ENCODE data around the gene CKAP4. TPM values are rescaled to one million over a fixed set of nuclear protein-coding genes. Genes with fewer than 3 reads are reported as not detected.

Gene CKAP4
- total and polyA plus RNA-seq, 2 of the 13 experiments (the other 11 are each of a cell fraction or from before 2014, with no cell fraction given) = 39.2 to 70.2 TPM

GRCh38 chr12:106296179-106296877 lies 48.5 kb upstream of the CKAP4 start (continued):
- TF ChIP-seq, protein P1, sequence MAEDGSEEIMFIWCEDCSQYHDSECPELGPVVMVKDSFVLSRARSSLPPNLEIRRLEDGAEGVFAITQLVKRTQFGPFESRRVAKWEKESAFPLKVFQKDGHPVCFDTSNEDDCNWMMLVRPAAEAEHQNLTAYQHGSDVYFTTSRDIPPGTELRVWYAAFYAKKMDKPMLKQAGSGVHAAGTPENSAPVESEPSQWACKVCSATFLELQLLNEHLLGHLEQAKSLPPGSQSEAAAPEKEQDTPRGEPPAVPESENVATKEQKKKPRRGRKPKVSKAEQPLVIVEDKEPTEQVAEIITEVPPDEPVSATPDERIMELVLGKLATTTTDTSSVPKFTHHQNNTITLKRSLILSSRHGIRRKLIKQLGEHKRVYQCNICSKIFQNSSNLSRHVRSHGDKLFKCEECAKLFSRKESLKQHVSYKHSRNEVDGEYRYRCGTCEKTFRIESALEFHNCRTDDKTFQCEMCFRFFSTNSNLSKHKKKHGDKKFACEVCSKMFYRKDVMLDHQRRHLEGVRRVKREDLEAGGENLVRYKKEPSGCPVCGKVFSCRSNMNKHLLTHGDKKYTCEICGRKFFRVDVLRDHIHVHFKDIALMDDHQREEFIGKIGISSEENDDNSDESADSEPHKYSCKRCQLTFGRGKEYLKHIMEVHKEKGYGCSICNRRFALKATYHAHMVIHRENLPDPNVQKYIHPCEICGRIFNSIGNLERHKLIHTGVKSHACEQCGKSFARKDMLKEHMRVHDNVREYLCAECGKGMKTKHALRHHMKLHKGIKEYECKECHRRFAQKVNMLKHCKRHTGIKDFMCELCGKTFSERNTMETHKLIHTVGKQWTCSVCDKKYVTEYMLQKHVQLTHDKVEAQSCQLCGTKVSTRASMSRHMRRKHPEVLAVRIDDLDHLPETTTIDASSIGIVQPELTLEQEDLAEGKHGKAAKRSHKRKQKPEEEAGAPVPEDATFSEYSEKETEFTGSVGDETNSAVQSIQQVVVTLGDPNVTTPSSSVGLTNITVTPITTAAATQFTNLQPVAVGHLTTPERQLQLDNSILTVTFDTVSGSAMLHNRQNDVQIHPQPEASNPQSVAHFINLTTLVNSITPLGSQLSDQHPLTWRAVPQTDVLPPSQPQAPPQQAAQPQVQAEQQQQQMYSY (CRISPR knock-in tag; IDR thresholded peaks at IDR 0.05) = no peak
- TF ChIP-seq KLF13 (CRISPR knock-in tag; IDR thresholded peaks at IDR 0.05) (no peak), ZNF7 (CRISPR knock-in tag; IDR thresholded peaks at IDR 0.05) (no peak), ZNF367 (CRISPR knock-in tag; IDR thresholded peaks at IDR 0.05; ENCODE audit: borderline replicate concordance) (no peak), PPARG (CRISPR knock-in tag; conservative IDR thresholded peaks at IDR 0.05) (no peak), TCF12 (IDR thresholded peaks at IDR 0.05) (no peak), TCF12 (CRISPR knock-in tag; IDR thresholded peaks at IDR 0.05) (no peak), ASH2L (IDR thresholded peaks at IDR 0.05; ENCODE audit: insufficient read length, low read depth, low read length) (peak; percentile 16), FOXA3 (CRISPR knock-in tag; IDR thresholded peaks at IDR 0.05) (peak; percentile 48), AKAP8 (CRISPR knock-in tag; IDR thresholded peaks at IDR 0.05) (no peak), ZNF124 (CRISPR knock-in tag; IDR thresholded peaks at IDR 0.05) (no peak), KLF11 (CRISPR knock-in tag; IDR thresholded peaks at IDR 0.05) (no peak), KDM1A (CRISPR knock-in tag; IDR thresholded peaks at IDR 0.05) (no peak), REST (IDR thresholded peaks at IDR 0.05; ENCODE audit: borderline replicate concordance in 1 of 2, low read depth in 1 of 2, low read length in 2 of 2) (no peak), SAP130 (CRISPR knock-in tag; IDR thresholded peaks at IDR 0.05; ENCODE audit: low read depth) (peak; percentile 65), ZNF552 (CRISPR knock-in tag; IDR thresholded peaks at IDR 0.05; ENCODE audit: borderline replicate concordance) (no peak), ONECUT2 (CRISPR knock-in tag; IDR thresholded peaks at IDR 0.05) (no peak), IKZF4 (CRISPR knock-in tag; IDR thresholded peaks at IDR 0.05; ENCODE audit: borderline replicate concordance, low read depth, not compliant biosample characterization) (no peak), ZXDC (CRISPR knock-in tag; IDR thresholded peaks at IDR 0.05) (no peak), MZF1 (CRISPR knock-in tag; IDR thresholded peaks at IDR 0.05; ENCODE audit: borderline replicate concordance) (no peak)

Measured in HepG2 (cell line).